ENCODE measurements around the gene TRIO. TPM values are rescaled to one million over a fixed set of nuclear protein-coding genes. Genes with fewer than 3 reads are reported as not detected.

Gene TRIO
- total and polyA plus RNA-seq, 2 donors (not counting 1 experiment from before 2014, with no cell fraction given) = 134 to 281 TPM

DNA sequence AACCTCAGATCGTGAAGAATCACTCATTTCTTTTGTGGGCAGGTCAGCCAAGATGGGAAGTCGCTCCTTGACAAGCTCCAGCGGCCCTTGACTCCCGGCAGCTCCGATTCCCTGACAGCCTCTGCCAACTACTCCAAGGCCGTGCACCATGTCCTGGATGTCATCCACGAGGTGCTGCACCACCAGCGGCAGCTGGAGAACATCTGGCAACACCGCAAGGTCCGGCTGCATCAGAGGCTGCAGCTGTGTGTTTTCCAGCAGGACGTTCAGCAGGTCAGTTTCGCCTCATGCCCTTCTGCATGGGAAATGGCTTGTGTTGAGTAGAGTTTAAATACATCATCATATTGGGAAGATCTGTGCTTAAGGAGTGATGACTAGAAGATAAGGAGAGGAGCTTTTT lies 173.3 kb downstream of the TRIO start:
- no peak overlapping the region for H2AFZ ChIP-seq (ENCODE audit: low read length)
- H3K27ac ChIP-seq (ENCODE audit: insufficient read depth, low read length) = peak overlapping the region; percentile 49
- H3K4me2 ChIP-seq (ENCODE audit: extremely low read depth, insufficient read depth, low read length) = peak overlapping the region; percentile 32
- no peaks in the 10 kb centered on the region for H4K20me1 ChIP-seq (ENCODE audit: control insufficient read depth, extremely low read depth, insufficient read depth, low read length)
- H3K4me1 ChIP-seq (ENCODE audit: control insufficient read depth, extremely low read depth, insufficient read depth, low read length) = peaks cover 10% of the 10 kb centered on the region
- H3K79me2 ChIP-seq (ENCODE audit: control insufficient read depth, insufficient read depth, low read length) = peaks cover 70% of the 10 kb centered on the region
- peak in 1 of 2 donors; percentile 98 for DNase-seq (ENCODE audit: low read depth in 2 of 2)
- no peak overlapping the region for H3K4me3 ChIP-seq (replicated peaks in 1 of 4; ENCODE audit: control extremely low read depth in 1 of 4, insufficient read depth in 1 of 4, low read depth in 3 of 4, low read length in 4 of 4)
- no peaks in the 10 kb centered on the region for H3K9me3 ChIP-seq (ENCODE audit: control insufficient read depth, insufficient read depth, low read depth, low read length)
- H3K9ac ChIP-seq (ENCODE audit: insufficient read depth, low read length) = no peak overlapping the region
- TF ChIP-seq EZH2 (IDR thresholded peaks at IDR 0.05; ENCODE audit: low read length, missing control alignments) = no peak
- TF ChIP-seq, protein P1, sequence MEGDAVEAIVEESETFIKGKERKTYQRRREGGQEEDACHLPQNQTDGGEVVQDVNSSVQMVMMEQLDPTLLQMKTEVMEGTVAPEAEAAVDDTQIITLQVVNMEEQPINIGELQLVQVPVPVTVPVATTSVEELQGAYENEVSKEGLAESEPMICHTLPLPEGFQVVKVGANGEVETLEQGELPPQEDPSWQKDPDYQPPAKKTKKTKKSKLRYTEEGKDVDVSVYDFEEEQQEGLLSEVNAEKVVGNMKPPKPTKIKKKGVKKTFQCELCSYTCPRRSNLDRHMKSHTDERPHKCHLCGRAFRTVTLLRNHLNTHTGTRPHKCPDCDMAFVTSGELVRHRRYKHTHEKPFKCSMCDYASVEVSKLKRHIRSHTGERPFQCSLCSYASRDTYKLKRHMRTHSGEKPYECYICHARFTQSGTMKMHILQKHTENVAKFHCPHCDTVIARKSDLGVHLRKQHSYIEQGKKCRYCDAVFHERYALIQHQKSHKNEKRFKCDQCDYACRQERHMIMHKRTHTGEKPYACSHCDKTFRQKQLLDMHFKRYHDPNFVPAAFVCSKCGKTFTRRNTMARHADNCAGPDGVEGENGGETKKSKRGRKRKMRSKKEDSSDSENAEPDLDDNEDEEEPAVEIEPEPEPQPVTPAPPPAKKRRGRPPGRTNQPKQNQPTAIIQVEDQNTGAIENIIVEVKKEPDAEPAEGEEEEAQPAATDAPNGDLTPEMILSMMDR (conservative IDR thresholded peaks at IDR 0.05 in 1 of 2, IDR thresholded peaks at IDR 0.05 in 1 of 2; ENCODE audit: low read depth in 1 of 2, low read length in 2 of 2) = no peak
- H3K27me3 ChIP-seq (ENCODE audit: control insufficient read depth, insufficient read depth, low read length) = no peaks in the 10 kb centered on the region
- H3K36me3 ChIP-seq (ENCODE audit: control insufficient read depth, insufficient read depth, low read length) = peaks cover 24% of the 10 kb centered on the region

DNA sequence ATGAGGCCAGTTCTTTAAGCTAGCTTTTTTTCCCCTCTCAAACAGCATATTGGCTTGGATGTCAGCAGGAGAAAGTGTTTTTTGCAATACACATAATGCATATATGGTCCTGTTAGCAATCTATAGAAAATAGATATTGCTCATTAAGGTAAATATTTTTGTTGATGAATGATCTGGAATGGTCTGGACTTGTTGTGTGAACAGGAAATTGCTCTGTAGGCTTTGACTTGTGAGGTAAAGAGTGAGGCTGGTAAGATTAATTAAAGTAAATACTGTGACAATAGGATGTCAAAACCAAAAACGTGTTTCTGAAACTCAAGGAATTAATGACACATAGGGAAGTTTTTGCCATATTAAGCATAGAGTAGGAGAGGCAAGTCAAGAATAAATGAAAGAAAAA lies 176.0 kb downstream of the TRIO start:
- no peak overlapping the region for H2AFZ ChIP-seq (ENCODE audit: low read length)
- H3K4me1 ChIP-seq (ENCODE audit: control insufficient read depth, extremely low read depth, insufficient read depth, low read length) = peaks cover 10% of the 10 kb centered on the region
- H3K27me3 ChIP-seq (ENCODE audit: control insufficient read depth, insufficient read depth, low read length) = no peaks in the 10 kb centered on the region
- no peak overlapping the region for H3K4me3 ChIP-seq (replicated peaks in 1 of 4; ENCODE audit: control extremely low read depth in 1 of 4, insufficient read depth in 1 of 4, low read depth in 3 of 4, low read length in 4 of 4)
- peaks cover 70% of the 10 kb centered on the region for H3K79me2 ChIP-seq (ENCODE audit: control insufficient read depth, insufficient read depth, low read length)
- H3K36me3 ChIP-seq (ENCODE audit: control insufficient read depth, insufficient read depth, low read length) = peaks cover 23% of the 10 kb centered on the region
- no peaks in the 10 kb centered on the region for H3K9me3 ChIP-seq (ENCODE audit: control insufficient read depth, insufficient read depth, low read depth, low read length)
- H3K9ac ChIP-seq (ENCODE audit: insufficient read depth, low read length) = no peak overlapping the region
- no peaks in the 10 kb centered on the region for H4K20me1 ChIP-seq (ENCODE audit: control insufficient read depth, extremely low read depth, insufficient read depth, low read length)
- no peak for DNase-seq (ENCODE audit: low read depth in 2 of 2)
- no peak overlapping the region for H3K27ac ChIP-seq (ENCODE audit: insufficient read depth, low read length)
- no peak for TF ChIP-seq EZH2 (IDR thresholded peaks at IDR 0.05; ENCODE audit: low read length, missing control alignments)
- TF ChIP-seq, protein P1 (conservative IDR thresholded peaks at IDR 0.05 in 1 of 2, IDR thresholded peaks at IDR 0.05 in 1 of 2; ENCODE audit: low read depth in 1 of 2, low read length in 2 of 2) = no peak
- no peak overlapping the region for H3K4me2 ChIP-seq (ENCODE audit: extremely low read depth, insufficient read depth, low read length)

GRCh38 chr5:14321936-14322335 lies 178.8 kb downstream of the TRIO start:
- H3K9ac ChIP-seq (ENCODE audit: insufficient read depth, low read length) = no peak overlapping the region
- TF ChIP-seq, protein P1 (conservative IDR thresholded peaks at IDR 0.05 in 1 of 2, IDR thresholded peaks at IDR 0.05 in 1 of 2; ENCODE audit: low read depth in 1 of 2, low read length in 2 of 2) = no peak
- TF ChIP-seq EZH2 (IDR thresholded peaks at IDR 0.05; ENCODE audit: low read length, missing control alignments) = no peak
- H3K4me1 ChIP-seq (ENCODE audit: control insufficient read depth, extremely low read depth, insufficient read depth, low read length) = no peaks in the 10 kb centered on the region
- no peaks in the 10 kb centered on the region for H3K9me3 ChIP-seq (ENCODE audit: control insufficient read depth, insufficient read depth, low read depth, low read length)
- no peak overlapping the region for H2AFZ ChIP-seq (ENCODE audit: low read length)
- no peaks in the 10 kb centered on the region for H4K20me1 ChIP-seq (ENCODE audit: control insufficient read depth, extremely low read depth, insufficient read depth, low read length)
- no peak overlapping the region for H3K4me3 ChIP-seq (replicated peaks in 1 of 4; ENCODE audit: control extremely low read depth in 1 of 4, insufficient read depth in 1 of 4, low read depth in 3 of 4, low read length in 4 of 4)
- no peak overlapping the region for H3K27ac ChIP-seq (ENCODE audit: insufficient read depth, low read length)
- DNase-seq (ENCODE audit: low read depth in 2 of 2) = no peak
- no peaks in the 10 kb centered on the region for H3K27me3 ChIP-seq (ENCODE audit: control insufficient read depth, insufficient read depth, low read length)
- H3K4me2 ChIP-seq (ENCODE audit: extremely low read depth, insufficient read depth, low read length) = no peak overlapping the region
- peaks cover 72% of the 10 kb centered on the region for H3K79me2 ChIP-seq (ENCODE audit: control insufficient read depth, insufficient read depth, low read length)
- H3K36me3 ChIP-seq (ENCODE audit: control insufficient read depth, insufficient read depth, low read length) = peaks cover 21% of the 10 kb centered on the region
